ENCODE results near the gene NEDD8. TPM values are rescaled to one million over a fixed set of nuclear protein-coding genes. Genes with fewer than 3 reads are reported as not detected.

The NEDD8 gene
- total and polyA plus RNA-seq, 2 experiments from 2014 or later = 130 to 418 TPM

GRCh38 chr14:24272467-24272866 is 40.3 kb upstream of the NEDD8 start:
- ATAC-seq = no peak
- Histone ChIP-seq H3K27ac (ENCODE audit: low read depth) (no peak overlapping the region), H3K9me2 (ENCODE audit: insufficient read depth) (no peaks in the 10 kb centered on the region), H3K36me3 (ENCODE audit: insufficient read depth) (no peaks in the 10 kb centered on the region), H2AFZ (no peak overlapping the region), H3K4me3 (no peak overlapping the region), H3K27me3 (ENCODE audit: insufficient read depth) (no peaks in the 10 kb centered on the region), H3K79me2 (replicated peaks; ENCODE audit: insufficient read depth) (no peaks in the 10 kb centered on the region; the same call in 1 of the 2 replicates), H3K4me2 (peak overlapping the region; percentile 84; the same call in 1 of the 2 replicates), H4K20me1 (replicated peaks; ENCODE audit: insufficient read depth) (no peaks in the 10 kb centered on the region), H3K4me1 (ENCODE audit: insufficient read depth) (peaks cover 16% of the 10 kb centered on the region), H3F3A (replicated peaks; ENCODE audit: low read depth) (peaks cover 11% of the 10 kb centered on the region; the same call in 1 of the 2 replicates)
- Mint-ChIP-seq H3K27ac (no peak overlapping the region), H3K4me3 (peak overlapping the region; percentile 77), H3K4me1 (peaks cover 22% of the 10 kb centered on the region), H3K27me3 (ENCODE audit: insufficient read depth, low read depth, poor library complexity) (peaks cover 8% of the 10 kb centered on the region), H3K9me3 (no peaks in the 10 kb centered on the region; the same call in 2 of the 3 replicates), H3K36me3 (ENCODE audit: low read depth) (no peaks in the 10 kb centered on the region; the same call in 2 of the 3 replicates)
- TF ChIP-seq EZH2phosphoT487 (IDR thresholded peaks at IDR 0.05; ENCODE audit: unreplicated experiment) (no peak), JUNB (IDR thresholded peaks at IDR 0.05; ENCODE audit: unreplicated experiment) (no peak), NANOG (IDR thresholded peaks at IDR 0.05; ENCODE audit: borderline replicate concordance) (no peak), ZNF331 (CRISPR knock-in tag; IDR thresholded peaks at IDR 0.05; ENCODE audit: low read depth) (no peak), CTCF (conservative IDR thresholded peaks at IDR 0.05; ENCODE audit: low read depth in 2 of 2) (no peak), CREB1 (CRISPR knock-in tag; IDR thresholded peaks at IDR 0.05; ENCODE audit: low read depth) (no peak)
- no peak for DNase-seq (ENCODE audit: low spot score)

GRCh38 chr14:24271834-24272263 is 39.7 kb upstream of the NEDD8 start:
- no peaks in the 10 kb centered on the region for H3K9me2 ChIP-seq (ENCODE audit: insufficient read depth)
- no peak overlapping the region for H3K27ac ChIP-seq (ENCODE audit: low read depth)
- H3K27me3 ChIP-seq (ENCODE audit: insufficient read depth) = no peaks in the 10 kb centered on the region
- peak overlapping the region; percentile 38; the same call in 1 of the 2 replicates for H2AFZ ChIP-seq
- no peaks in the 10 kb centered on the region; the same call in 1 of the 2 replicates for H3K79me2 ChIP-seq (replicated peaks; ENCODE audit: insufficient read depth)
- H3K4me1 ChIP-seq (ENCODE audit: insufficient read depth) = peaks cover 16% of the 10 kb centered on the region
- DNase-seq (ENCODE audit: low spot score) (no peak), ATAC-seq (no peak)
- no peaks in the 10 kb centered on the region for H4K20me1 ChIP-seq (replicated peaks; ENCODE audit: insufficient read depth)
- Mint-ChIP-seq H3K9me3 (no peaks in the 10 kb centered on the region; the same call in 2 of the 3 replicates), H3K36me3 (ENCODE audit: low read depth) (peaks cover 6% of the 10 kb centered on the region; the same call in 2 of the 3 replicates), H3K4me3 (peak overlapping the region; percentile 77), H3K27me3 (ENCODE audit: insufficient read depth, low read depth, poor library complexity) (peaks cover 10% of the 10 kb centered on the region), H3K27ac (no peak overlapping the region), H3K4me1 (peaks cover 22% of the 10 kb centered on the region)
- H3F3A ChIP-seq (replicated peaks; ENCODE audit: low read depth) = peaks cover 11% of the 10 kb centered on the region; the same call in 1 of the 2 replicates
- H3K4me3 ChIP-seq = peak overlapping the region; percentile 86
- H3K4me2 ChIP-seq = peak overlapping the region; percentile 84
- no peaks in the 10 kb centered on the region for H3K36me3 ChIP-seq (ENCODE audit: insufficient read depth)
- no peak for TF ChIP-seq ZNF331 (CRISPR knock-in tag; IDR thresholded peaks at IDR 0.05; ENCODE audit: low read depth)
- no peak for TF ChIP-seq EZH2 (IDR thresholded peaks at IDR 0.05; ENCODE audit: low read depth, unreplicated experiment)
- TF ChIP-seq STAT1 (IDR thresholded peaks at IDR 0.05; ENCODE audit: unreplicated experiment) = no peak
- TF ChIP-seq JUNB (IDR thresholded peaks at IDR 0.05; ENCODE audit: unreplicated experiment) = no peak
- no peak for TF ChIP-seq EZH2phosphoT487 (IDR thresholded peaks at IDR 0.05; ENCODE audit: unreplicated experiment)
- no peak for TF ChIP-seq CTCF (conservative IDR thresholded peaks at IDR 0.05; ENCODE audit: low read depth in 2 of 2)
- TF ChIP-seq POLR2AphosphoS5 (IDR thresholded peaks at IDR 0.05; ENCODE audit: low read depth) = no peak
- TF ChIP-seq, protein P1, sequence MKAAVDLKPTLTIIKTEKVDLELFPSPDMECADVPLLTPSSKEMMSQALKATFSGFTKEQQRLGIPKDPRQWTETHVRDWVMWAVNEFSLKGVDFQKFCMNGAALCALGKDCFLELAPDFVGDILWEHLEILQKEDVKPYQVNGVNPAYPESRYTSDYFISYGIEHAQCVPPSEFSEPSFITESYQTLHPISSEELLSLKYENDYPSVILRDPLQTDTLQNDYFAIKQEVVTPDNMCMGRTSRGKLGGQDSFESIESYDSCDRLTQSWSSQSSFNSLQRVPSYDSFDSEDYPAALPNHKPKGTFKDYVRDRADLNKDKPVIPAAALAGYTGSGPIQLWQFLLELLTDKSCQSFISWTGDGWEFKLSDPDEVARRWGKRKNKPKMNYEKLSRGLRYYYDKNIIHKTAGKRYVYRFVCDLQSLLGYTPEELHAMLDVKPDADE (IDR thresholded peaks at IDR 0.05) = no peak
- TF ChIP-seq REST (IDR thresholded peaks at IDR 0.05; ENCODE audit: unreplicated experiment) = no peak
- TF ChIP-seq CREB1 (CRISPR knock-in tag; IDR thresholded peaks at IDR 0.05; ENCODE audit: low read depth) = no peak

Data from GM23338 (cell line).